K562 (cell line): ENCODE measurements around the gene DERL3. TPM values are rescaled to one million over a fixed set of nuclear protein-coding genes. Genes with fewer than 3 reads are reported as not detected.

ENCODE experiments used
- ARID3B ChIP-seq: fragments of 250-450 bp; sonication (Bioruptor Pico); IDR thresholded peaks from 2 replicates; pipeline ENCODE4 v1.4.0; 2020; ENCODE audit warnings: borderline replicate concordance
- ATF2 ChIP-seq: sonication (generic); formaldehyde crosslinking; IDR thresholded peaks from 2 replicates; pipeline ENCODE4 v1.8.1; 2022; ENCODE audit warnings: missing genetic modification reagents
- BRF1 ChIP-seq: IDR thresholded peaks from 3 replicates; pipeline ENCODE4 v1.6.1; 2011; ENCODE audit warnings: borderline replicate concordance, mild to moderate bottlenecking; ENCODE audit not compliant: insufficient read length; ENCODE audit errors: extremely low read depth
- ERF ChIP-seq: fragments of 450-650 bp; formaldehyde crosslinking; IDR thresholded peaks from 2 replicates; pipeline ENCODE4 v1.4.0; 2020; ENCODE audit warnings: mild to moderate bottlenecking, mixed read lengths
- MAFK ChIP-seq: IDR thresholded peaks from 2 replicates; pipeline ENCODE4 v1.6.1; 2011; ENCODE audit warnings: low read length, improper control_type of control experiment
- MAZ ChIP-seq, 2 experiments: fragments of 450-650 bp in 1 of 2; sonication (generic) in 1 of 2; formaldehyde crosslinking; IDR thresholded peaks in 1 of 2; conservative IDR thresholded peaks in 1 of 2; 2 replicates each; pipeline versions ENCODE4 v1.4.0 to v1.5.0; 2020; ENCODE audit warnings: mild to moderate bottlenecking in 1 of 2, missing genetic modification reagents in 1 of 2
- SMAD4 ChIP-seq: fragments of 250-450 bp; sonication (Bioruptor Pico); conservative IDR thresholded peaks from 2 replicates; pipeline ENCODE4 v1.8.0; 2021; ENCODE audit warnings: inconsistent platforms, mild to moderate bottlenecking, moderate library complexity
- TFAP4 ChIP-seq: sonication (generic); formaldehyde crosslinking; IDR thresholded peaks from 2 replicates; pipeline ENCODE4 v1.8.0; 2022; ENCODE audit warnings: missing genetic modification reagents, mild to moderate bottlenecking, moderate library complexity, borderline replicate concordance
- TOE1 ChIP-seq, 2 experiments: fragments of 450-650 bp in 1 of 2; sonication (generic) in 1 of 2; formaldehyde crosslinking in 1 of 2; IDR thresholded peaks; 2 replicates each; pipeline versions ENCODE4 v1.7.1 to v1.8.0; 2016 to 2022; ENCODE audit warnings: borderline replicate concordance in 2 of 2, mild to moderate bottlenecking in 2 of 2, antibody characterized with exemption in 1 of 2, inconsistent platforms in 1 of 2, low read depth in 1 of 2, missing genetic modification reagents in 1 of 2, moderate library complexity in 1 of 2
- ZBTB8A ChIP-seq: fragments of 450-650 bp; IDR thresholded peaks from 2 replicates; pipeline ENCODE4 v1.6.1; 2018; ENCODE audit warnings: mild to moderate bottlenecking, moderate library complexity; ENCODE audit not compliant: partially characterized antibody
- ZC3H8 ChIP-seq: fragments of 450-650 bp; IDR thresholded peaks from 2 replicates; pipeline ENCODE4 v1.6.1; 2017
- ZNF347 ChIP-seq: fragments of 450-650 bp; formaldehyde crosslinking; IDR thresholded peaks from 2 replicates; pipeline ENCODE4 v1.4.0; 2020; ENCODE audit warnings: low read depth, mild to moderate bottlenecking, moderate library complexity
- ZNF57 ChIP-seq: fragments of 450-650 bp; formaldehyde crosslinking; IDR thresholded peaks from 2 replicates; pipeline ENCODE4 v1.4.0; 2020; ENCODE audit warnings: mild to moderate bottlenecking, moderate library complexity
- ZNF586 ChIP-seq: fragments of 450-650 bp; formaldehyde crosslinking; conservative IDR thresholded peaks from 2 replicates; pipeline ENCODE4 v1.4.0; 2020; ENCODE audit warnings: mild to moderate bottlenecking, moderate library complexity
- polyA plus RNA-seq, 8 experiments: library from polyadenylated mRNA; depleted of rRNA in 4 of 8; stranded (reverse) in 5 of 8; unstranded in 3 of 8; fragments of >200 nt; fragmentation: Nextera tagmentation in 2 of 8; fragmentation: Illumina TruSeq in 1 of 8; extraction: Ambion mirVana in 2 of 8; extraction: Trizol in 1 of 8; gene quantifications; 2 replicates each; pipeline versions ENCODE4 v1.2.1 to v1.2.3, GENCODE V29; 2011 to 2014; ENCODE audit warnings: inconsistent platforms in 1 of 8, missing spikeins in 1 of 8
- total RNA-seq, 7 experiments: library from RNA; depleted of rRNA in 6 of 7; stranded (reverse); fragments of >200 nt in 6 of 7; fragmentation: Illumina TruSeq in 2 of 7; extraction: Trizol in 2 of 7; gene quantifications; 2 replicates each; pipeline versions ENCODE4 v1.2.1 to v1.2.3, GENCODE V29; 2011 to 2021; ENCODE audit warnings: low replicate concordance in 1 of 7
- TF ChIP-seq, protein P1 (sequence below): fragments of 450-650 bp; conservative IDR thresholded peaks from 2 replicates; pipeline ENCODE4 v1.6.1; 2016; ENCODE audit warnings: missing genetic modification characterization, low read depth, mild to moderate bottlenecking, missing compliant biosample characterization, moderate library complexity
- TF ChIP-seq, protein P2 (sequence below), 3 experiments: fragments of 200-800 bp in 1 of 3; fragments of 250-450 bp in 1 of 3; fragments of 450-650 bp in 1 of 3; sonication (Bioruptor Pico) in 1 of 3; sonication (Bioruptor generic) in 1 of 3; formaldehyde crosslinking in 1 of 3; IDR thresholded peaks; 2 replicates each; pipeline versions ENCODE4 v1.6.1 to v1.8.0; 2016 to 2022; ENCODE audit warnings: mild to moderate bottlenecking in 2 of 3, missing genetic modification characterization in 2 of 3, missing compliant biosample characterization in 1 of 3, moderate library complexity in 1 of 3

Gene DERL3
- total and polyA plus RNA-seq, 9 of the 15 experiments (the other 6 are each of a cell fraction or from before 2014, with no cell fraction given) = 1.3 to 12.4 (median 4.8) TPM

GRCh38 chr22:23786752-23787599 is 51.8 kb downstream of the DERL3 start, which contains the start of gene SMARCB1 (continued):
- TF ChIP-seq, protein P1, sequence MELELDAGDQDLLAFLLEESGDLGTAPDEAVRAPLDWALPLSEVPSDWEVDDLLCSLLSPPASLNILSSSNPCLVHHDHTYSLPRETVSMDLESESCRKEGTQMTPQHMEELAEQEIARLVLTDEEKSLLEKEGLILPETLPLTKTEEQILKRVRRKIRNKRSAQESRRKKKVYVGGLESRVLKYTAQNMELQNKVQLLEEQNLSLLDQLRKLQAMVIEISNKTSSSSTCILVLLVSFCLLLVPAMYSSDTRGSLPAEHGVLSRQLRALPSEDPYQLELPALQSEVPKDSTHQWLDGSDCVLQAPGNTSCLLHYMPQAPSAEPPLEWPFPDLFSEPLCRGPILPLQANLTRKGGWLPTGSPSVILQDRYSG (tag) = 0 out of 2 replicates have a peak, but pooled peaks have one; percentile 72
- TF ChIP-seq BRF1 (no peak), ERF (peak; percentile 43; the same call in 1 of the 2 replicates), TFAP4 (peak; percentile 79; the same call in 1 of the 2 replicates), ATF2 (no peak), MAFK (no peak), ZBTB8A (no peak), ARID3B (no peak), ZNF347 (CRISPR knock-in tag) (no peak), MAZ (CRISPR knock-in tag; conservative IDR thresholded peaks at IDR 0.05 in 1 of 2, IDR thresholded peaks at IDR 0.05 in 1 of 2) (peak; percentile 34 to 55; a peak in 3 of 4 replicates), SMAD4 (CRISPR knock-in tag) (peak; percentile 67), ZNF586 (CRISPR knock-in tag) (no peak), ZNF57 (no peak), TOE1 (IDR thresholded peaks at IDR 0.05; ENCODE audit: borderline replicate concordance) (peak; percentile 49; the same call in 1 of the 2 replicates), TOE1 (CRISPR knock-in tag; IDR thresholded peaks at IDR 0.05; ENCODE audit: borderline replicate concordance, low read depth) (no peak), ZC3H8 (no peak)
- TF ChIP-seq, protein P2, sequence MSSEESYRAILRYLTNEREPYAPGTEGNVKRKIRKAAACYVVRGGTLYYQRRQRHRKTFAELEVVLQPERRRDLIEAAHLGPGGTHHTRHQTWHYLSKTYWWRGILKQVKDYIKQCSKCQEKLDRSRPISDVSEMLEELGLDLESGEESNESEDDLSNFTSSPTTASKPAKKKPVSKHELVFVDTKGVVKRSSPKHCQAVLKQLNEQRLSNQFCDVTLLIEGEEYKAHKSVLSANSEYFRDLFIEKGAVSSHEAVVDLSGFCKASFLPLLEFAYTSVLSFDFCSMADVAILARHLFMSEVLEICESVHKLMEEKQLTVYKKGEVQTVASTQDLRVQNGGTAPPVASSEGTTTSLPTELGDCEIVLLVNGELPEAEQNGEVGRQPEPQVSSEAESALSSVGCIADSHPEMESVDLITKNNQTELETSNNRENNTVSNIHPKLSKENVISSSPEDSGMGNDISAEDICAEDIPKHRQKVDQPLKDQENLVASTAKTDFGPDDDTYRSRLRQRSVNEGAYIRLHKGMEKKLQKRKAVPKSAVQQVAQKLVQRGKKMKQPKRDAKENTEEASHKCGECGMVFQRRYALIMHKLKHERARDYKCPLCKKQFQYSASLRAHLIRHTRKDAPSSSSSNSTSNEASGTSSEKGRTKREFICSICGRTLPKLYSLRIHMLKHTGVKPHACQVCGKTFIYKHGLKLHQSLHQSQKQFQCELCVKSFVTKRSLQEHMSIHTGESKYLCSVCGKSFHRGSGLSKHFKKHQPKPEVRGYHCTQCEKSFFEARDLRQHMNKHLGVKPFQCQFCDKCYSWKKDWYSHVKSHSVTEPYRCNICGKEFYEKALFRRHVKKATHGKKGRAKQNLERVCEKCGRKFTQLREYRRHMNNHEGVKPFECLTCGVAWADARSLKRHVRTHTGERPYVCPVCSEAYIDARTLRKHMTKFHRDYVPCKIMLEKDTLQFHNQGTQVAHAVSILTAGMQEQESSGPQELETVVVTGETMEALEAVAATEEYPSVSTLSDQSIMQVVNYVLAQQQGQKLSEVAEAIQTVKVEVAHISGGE (CRISPR knock-in tag; IDR thresholded peaks at IDR 0.05) = peak in 1 of 3 experiments; percentile 73; a peak in 2 of 6 replicates
